Esophagus muscularis mucosa (tissue), 4 donors: Measurements from ENCODE around the gene NR1H2. TPM values are rescaled to one million over a fixed set of nuclear protein-coding genes. Genes with fewer than 3 reads are reported as not detected.

ENCODE experiments used
- DNase-seq: peaks from one replicate; pipeline ENCODE4 v3.0.0-alpha.2; 2017; ENCODE audit errors: extremely low spot score
- H3K27ac ChIP-seq, 4 donors: fragments of 200-600 bp; sonication (generic); replicated peaks in 1 of 4; 1 replicate in 3 of 4; 2 replicates in 1 of 4; pipeline ENCODE4 v1.5.1; 2016 to 2019; ENCODE audit warnings: mild to moderate bottlenecking in 1 of 4
- H3K27me3 ChIP-seq, 4 donors: fragments of 200-600 bp; sonication (generic); one replicate each; pipeline versions ENCODE4 v1.5.1 to v1.6.0; 2016 to 2019
- H3K36me3 ChIP-seq, 4 donors: fragments of 200-600 bp; sonication (generic); one replicate each; pipeline ENCODE4 v1.5.1; 2016 to 2019
- H3K4me1 ChIP-seq, 4 donors: fragments of 200-600 bp; sonication (generic); one replicate each; pipeline ENCODE4 v1.5.1; 2016 to 2019
- H3K4me3 ChIP-seq, 4 donors: fragments of 200-600 bp; sonication (generic); 1 replicate in 2 of 4; 2 replicates in 2 of 4; pipeline ENCODE4 v1.5.1; 2016 to 2019; ENCODE audit warnings: mild to moderate bottlenecking in 4 of 4, moderate library complexity in 1 of 4
- H3K9me3 ChIP-seq, 4 donors: fragments of 200-600 bp; sonication (generic); 1 replicate in 3 of 4; 2 replicates in 1 of 4; pipeline ENCODE4 v1.5.1; 2016 to 2019
- EP300 ChIP-seq: sonication (generic); formaldehyde crosslinking; IDR thresholded peaks from one replicate; pipeline ENCODE4 v1.6.1; 2017; ENCODE audit warnings: antibody characterized with exemption
- POLR2A ChIP-seq: fragments of 450-650 bp; IDR thresholded peaks from one replicate; pipeline ENCODE4 v1.6.1; 2017; ENCODE audit warnings: antibody characterized with exemption, moderate library complexity, mild to moderate bottlenecking, low read depth
- POLR2AphosphoS5 ChIP-seq, 2 donors: sonication (generic); formaldehyde crosslinking; IDR thresholded peaks; one replicate each; pipeline ENCODE4 v1.6.1; 2017; ENCODE audit warnings: antibody characterized with exemption in 2 of 2
- WGBS: methylation state at CpG from one replicate; pipeline ENCODE4 v1.1.5; 2018; 5-methylcytosine and 5-hydroxymethylcytosine counted together
- intact Hi-C: fragments of 100-400 bp; cut with DNase I; formaldehyde crosslinking; loops from one replicate; pipeline ENCODE4 v1.15.1; 2023
- total RNA-seq, 4 donors: library from RNA; depleted of rRNA; stranded (reverse); fragments of >200 nt; gene quantifications; one replicate each; pipeline versions ENCODE4 v1.1.0 to v1.2.1, GENCODE V29; 2016
- TF ChIP-seq, protein P1 (sequence below), 3 experiments: fragments of 200-600 bp in 2 of 3; fragments of 450-650 bp in 1 of 3; sonication (generic) in 2 of 3; IDR thresholded peaks; one replicate each; pipeline ENCODE4 v1.5.1; 2017 to 2019; ENCODE audit warnings: antibody characterized with exemption in 3 of 3, mild to moderate bottlenecking in 2 of 3, moderate library complexity in 1 of 3

NR1H2 gene
- total RNA-seq, 4 donors from 2014 or later, result 123 to 224 (median 191) TPM

- H3K36me3 ChIP-seq, result peaks cover 0 to 25% (median 8%) of the 10 kb centered on the region in 4 donors
- intact Hi-C loops, result loop anchor here (5.0 kb wide), 1 partner anchor 48 kb away; the partner anchor contains the start of gene NAPSA
- WGBS, result 14% methylated on average over 14 of the region's 37 CpGs
- no peaks in the 10 kb centered on the region for H3K9me3 ChIP-seq
- TF ChIP-seq EP300 (no peak), POLR2AphosphoS5 (IDR thresholded peaks at IDR 0.05) (peak in 1 of 2 donors; percentile 24), POLR2A (no peak)
- TF ChIP-seq, protein P1, sequence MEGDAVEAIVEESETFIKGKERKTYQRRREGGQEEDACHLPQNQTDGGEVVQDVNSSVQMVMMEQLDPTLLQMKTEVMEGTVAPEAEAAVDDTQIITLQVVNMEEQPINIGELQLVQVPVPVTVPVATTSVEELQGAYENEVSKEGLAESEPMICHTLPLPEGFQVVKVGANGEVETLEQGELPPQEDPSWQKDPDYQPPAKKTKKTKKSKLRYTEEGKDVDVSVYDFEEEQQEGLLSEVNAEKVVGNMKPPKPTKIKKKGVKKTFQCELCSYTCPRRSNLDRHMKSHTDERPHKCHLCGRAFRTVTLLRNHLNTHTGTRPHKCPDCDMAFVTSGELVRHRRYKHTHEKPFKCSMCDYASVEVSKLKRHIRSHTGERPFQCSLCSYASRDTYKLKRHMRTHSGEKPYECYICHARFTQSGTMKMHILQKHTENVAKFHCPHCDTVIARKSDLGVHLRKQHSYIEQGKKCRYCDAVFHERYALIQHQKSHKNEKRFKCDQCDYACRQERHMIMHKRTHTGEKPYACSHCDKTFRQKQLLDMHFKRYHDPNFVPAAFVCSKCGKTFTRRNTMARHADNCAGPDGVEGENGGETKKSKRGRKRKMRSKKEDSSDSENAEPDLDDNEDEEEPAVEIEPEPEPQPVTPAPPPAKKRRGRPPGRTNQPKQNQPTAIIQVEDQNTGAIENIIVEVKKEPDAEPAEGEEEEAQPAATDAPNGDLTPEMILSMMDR (IDR thresholded peaks at IDR 0.05), result peak; percentile 78 to 97 (median 83)
- H3K27ac ChIP-seq, result no peak overlapping the region
- H3K4me1 ChIP-seq, result peaks cover 4 to 22% (median 13%) of the 10 kb centered on the region in 4 donors
- no peak overlapping the region for H3K4me3 ChIP-seq
- DNase-seq, result no peak
- H3K27me3 ChIP-seq, result peaks cover 0 to 40% (median 27%) of the 10 kb centered on the region in 4 donors
Observed at GRCh38 chr19:50414864-50415660, 38.8 kb downstream of the NR1H2 start.

DNA sequence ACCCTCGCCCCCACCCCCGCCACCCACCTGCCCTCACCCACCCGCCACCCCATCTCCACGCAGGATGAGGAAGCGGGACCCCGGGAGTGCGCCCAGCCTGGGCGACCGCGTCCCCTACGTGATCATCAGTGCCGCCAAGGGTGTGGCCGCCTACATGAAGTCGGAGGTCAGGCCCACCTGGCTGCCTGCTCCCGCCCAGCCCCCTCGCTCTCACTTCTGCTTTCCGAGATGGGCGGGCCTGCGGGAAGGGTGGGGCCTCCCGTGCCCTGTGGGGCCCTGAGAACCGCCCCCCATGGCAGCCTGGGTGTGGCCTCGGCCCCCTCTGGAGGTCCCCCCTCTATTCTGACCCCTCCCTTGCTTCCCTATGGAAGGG is 39.4 kb downstream of the NR1H2 start:
- Histone ChIP-seq H3K36me3 (peaks cover 0 to 20% (median 5%) of the 10 kb centered on the region in 4 donors), H3K27ac (no peak overlapping the region), H3K9me3 (no peaks in the 10 kb centered on the region), H3K4me3 (no peak overlapping the region), H3K27me3 (peaks cover 0 to 46% (median 29%) of the 10 kb centered on the region in 4 donors), H3K4me1 (peaks cover 4 to 22% (median 13%) of the 10 kb centered on the region in 4 donors)
- DNase-seq, result no peak
- intact Hi-C loops, result no loop called here
- WGBS, result 55% methylated on average over 7 of the region's 22 CpGs
- TF ChIP-seq, protein P1 (IDR thresholded peaks at IDR 0.05), result no peak
- TF ChIP-seq POLR2A (no peak), POLR2AphosphoS5 (IDR thresholded peaks at IDR 0.05) (no peak), EP300 (no peak)

GRCh38 chr19:50416034-50416977 is 40.0 kb downstream of the NR1H2 start:
- Histone ChIP-seq H3K4me3 (no peak overlapping the region), H3K4me1 (peaks cover 4 to 22% (median 13%) of the 10 kb centered on the region in 4 donors), H3K27ac (no peak overlapping the region), H3K27me3 (peaks cover 0 to 52% (median 32%) of the 10 kb centered on the region in 4 donors), H3K36me3 (peaks cover 0 to 13% (median 5%) of the 10 kb centered on the region in 4 donors), H3K9me3 (no peaks in the 10 kb centered on the region)
- 89% methylated on average over 19 of the region's 35 CpGs for WGBS
- intact Hi-C loops, result no loop called here
- no peak for DNase-seq
- no peak for TF ChIP-seq POLR2A
- TF ChIP-seq, protein P1 (IDR thresholded peaks at IDR 0.05), result no peak

GRCh38 chr19:50417111-50418081 is 41.1 kb downstream of the NR1H2 start:
- intact Hi-C loops, result no loop called here
- DNase-seq, result no peak

More at GRCh38 chr19:50417111-50418081, 41.1 kb downstream of the NR1H2 start:
- TF ChIP-seq, protein P1 (IDR thresholded peaks at IDR 0.05), result no peak
- TF ChIP-seq POLR2A, result no peak
- no peak for TF ChIP-seq EP300
- TF ChIP-seq POLR2AphosphoS5 (IDR thresholded peaks at IDR 0.05), result no peak
- no peak overlapping the region for H3K4me3 ChIP-seq
- no peak overlapping the region for H3K27ac ChIP-seq
- H3K27me3 ChIP-seq, result peaks cover 0 to 63% (median 36%) of the 10 kb centered on the region in 4 donors
- peaks cover 0 to 11% (median 5%) of the 10 kb centered on the region in 4 donors for H3K36me3 ChIP-seq
- H3K4me1 ChIP-seq, result peaks cover 4 to 22% (median 13%) of the 10 kb centered on the region in 4 donors
- WGBS, result 76% methylated on average over 23 of the region's 42 CpGs
- no peaks in the 10 kb centered on the region for H3K9me3 ChIP-seq
